SKM-1 treated with dmso at 0.1 percent for 144 hours (cell line): Measurements from ENCODE around the gene MED13L.
"Not testable (repeated sequence)": the region's sequence is repeated elsewhere in the genome, so short reads cannot be mapped to it uniquely, and the experiment has no call there.

Experiments used
- DNase-seq: peaks from one replicate; lab custom pipeline; 2025; ENCODE audit not compliant: unreplicated experiment; lab: John Stamatoyannopoulos, UW

Gene MED13L

DNA sequence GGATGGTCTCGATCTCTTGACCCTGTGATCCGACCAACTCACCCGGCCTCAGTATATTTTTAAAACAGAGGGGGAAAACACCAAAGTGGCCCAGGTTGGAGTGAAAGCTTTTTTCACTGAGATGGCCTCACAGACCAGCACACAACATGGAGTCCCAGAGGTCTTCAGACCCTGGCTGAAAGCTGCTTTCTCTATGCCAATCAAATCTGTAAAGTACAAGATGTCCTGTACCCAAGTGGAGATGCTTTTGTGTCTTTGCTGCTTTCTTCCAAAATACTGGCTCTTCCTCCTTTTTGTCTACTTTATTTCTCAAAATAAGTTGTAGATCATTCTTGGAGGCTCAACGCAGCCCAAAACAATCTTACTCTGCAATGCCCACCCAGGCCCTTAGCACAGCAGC, 214.8 kb downstream of the MED13L start:
- DNase-seq: no peak

DNA sequence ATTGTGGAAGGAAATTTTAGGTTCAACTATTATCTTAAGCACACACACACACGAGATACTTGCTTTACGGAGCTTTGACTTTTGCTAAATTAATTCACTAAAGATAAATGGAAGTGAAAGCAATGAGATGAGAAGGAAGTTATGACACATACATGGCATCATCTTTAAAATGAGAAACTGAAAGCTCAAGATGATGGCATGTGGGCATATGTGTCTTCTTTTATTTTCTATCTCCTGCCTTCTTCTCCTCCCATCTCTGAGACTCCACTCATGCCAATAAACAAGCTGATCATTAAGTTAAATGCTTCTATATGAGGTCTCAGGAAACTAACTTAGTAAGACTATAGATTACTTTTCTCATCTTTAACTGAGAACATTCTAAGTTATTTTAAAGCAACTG, 216.7 kb downstream of the MED13L start:
- no peak for DNase-seq

DNA sequence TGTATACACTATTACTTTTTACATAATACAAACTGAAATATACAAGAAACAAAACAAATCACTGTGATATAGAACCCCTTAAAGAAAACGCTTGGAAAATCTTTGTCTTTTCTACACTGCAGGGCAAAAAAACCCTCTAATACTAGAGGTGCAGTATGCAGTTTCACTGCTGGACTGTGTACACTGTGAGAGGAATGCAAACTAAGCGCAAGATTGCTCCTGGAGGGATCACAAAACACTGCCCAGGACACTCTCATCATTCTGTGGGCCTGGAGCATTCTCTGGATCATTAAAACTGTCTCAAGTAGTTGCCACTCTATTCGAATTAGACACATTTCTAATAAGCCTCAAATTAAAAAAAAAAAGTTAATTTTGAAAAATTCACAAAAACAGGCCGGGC, 217.6 kb downstream of the MED13L start:
- no peak for DNase-seq

DNA sequence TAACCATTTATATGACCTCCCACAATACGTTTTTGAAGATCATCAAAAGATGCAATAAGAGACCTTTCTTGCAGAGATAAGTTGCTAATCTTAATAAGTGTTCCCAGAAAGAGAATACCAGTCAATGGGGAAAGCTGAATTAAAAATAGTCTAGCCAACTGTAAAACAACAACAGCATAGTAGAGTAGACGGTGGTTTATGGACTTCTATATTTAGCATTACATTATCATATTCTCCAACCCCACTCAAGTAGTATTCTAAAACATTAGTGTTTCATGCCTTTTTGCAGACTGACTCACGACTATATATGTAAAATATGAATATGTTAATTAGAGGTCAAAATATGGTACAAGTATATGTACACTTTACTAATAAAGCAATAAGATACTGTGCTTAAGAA, 218.9 kb downstream of the MED13L start:
- no peak for DNase-seq

DNA sequence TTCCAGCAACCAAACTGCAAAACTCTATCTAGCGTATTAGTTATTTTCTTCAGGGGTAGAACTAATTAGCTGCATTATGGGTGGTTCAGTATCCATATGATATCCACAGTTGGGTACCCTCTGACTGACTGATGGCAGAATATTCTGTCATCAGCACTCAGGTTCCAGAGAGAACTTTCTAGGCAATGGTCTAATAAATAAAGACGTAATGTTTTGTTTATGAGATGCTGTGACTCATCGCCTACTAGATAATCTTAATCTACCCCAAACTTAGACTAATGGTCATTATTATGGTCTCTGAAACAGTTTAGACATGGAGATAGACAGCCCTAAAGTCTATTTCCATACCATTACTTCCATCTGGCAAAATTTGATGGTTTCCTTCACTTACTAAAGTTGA, 220.1 kb downstream of the MED13L start:
- DNase-seq: no peak

DNA sequence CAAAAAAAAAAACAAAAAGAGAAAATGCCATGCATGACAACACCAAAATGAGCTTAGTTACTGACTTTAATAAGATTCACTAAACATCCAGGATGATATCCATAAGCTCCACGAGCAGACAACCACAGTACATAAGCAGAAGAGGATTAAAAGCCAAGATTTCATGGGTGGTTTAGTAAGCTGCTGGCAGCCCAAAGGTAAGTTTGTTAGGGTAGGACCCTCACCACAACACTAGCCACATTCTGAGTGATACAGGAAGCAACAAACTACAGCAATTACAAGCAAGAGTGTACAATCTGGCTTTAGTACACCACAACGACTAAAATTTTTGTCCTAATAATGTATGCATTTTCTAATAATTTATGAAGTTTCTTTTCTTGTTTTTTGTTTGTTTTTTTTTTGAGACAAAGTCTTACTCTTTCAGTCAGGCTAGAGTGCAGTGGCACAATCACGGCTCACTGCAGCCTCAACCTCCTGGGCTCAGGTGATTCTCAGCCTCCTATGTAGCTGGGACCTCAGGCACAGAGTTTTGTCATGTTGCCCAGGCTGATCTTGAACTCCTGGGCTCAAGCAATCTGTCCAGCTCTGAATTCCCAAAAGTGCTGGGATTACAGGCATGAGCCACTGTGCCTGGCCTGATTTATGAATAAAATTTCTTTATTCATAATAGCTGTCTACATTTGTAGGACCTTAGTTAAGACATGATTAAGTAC, 221.4 kb downstream of the MED13L start:
- no peak for DNase-seq

DNA sequence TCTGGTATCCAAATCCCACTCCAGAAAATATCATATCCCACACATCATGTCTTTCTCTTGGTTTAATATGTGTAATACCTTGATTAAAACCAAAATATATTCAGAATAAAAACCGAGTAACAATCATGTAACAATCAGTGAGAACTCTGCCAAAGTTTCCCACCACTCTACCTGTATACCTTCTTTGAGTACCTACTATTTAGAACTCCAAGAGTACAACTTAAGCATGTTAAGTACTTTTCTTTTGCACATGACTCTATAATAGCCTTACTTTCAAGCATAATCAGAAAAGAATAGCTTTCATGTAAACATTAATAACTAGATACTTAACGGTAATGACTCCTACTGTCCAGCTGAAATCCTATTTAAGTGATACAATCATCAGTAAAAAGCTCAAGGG, 223.2 kb downstream of the MED13L start:
- DNase-seq: no peak

DNA sequence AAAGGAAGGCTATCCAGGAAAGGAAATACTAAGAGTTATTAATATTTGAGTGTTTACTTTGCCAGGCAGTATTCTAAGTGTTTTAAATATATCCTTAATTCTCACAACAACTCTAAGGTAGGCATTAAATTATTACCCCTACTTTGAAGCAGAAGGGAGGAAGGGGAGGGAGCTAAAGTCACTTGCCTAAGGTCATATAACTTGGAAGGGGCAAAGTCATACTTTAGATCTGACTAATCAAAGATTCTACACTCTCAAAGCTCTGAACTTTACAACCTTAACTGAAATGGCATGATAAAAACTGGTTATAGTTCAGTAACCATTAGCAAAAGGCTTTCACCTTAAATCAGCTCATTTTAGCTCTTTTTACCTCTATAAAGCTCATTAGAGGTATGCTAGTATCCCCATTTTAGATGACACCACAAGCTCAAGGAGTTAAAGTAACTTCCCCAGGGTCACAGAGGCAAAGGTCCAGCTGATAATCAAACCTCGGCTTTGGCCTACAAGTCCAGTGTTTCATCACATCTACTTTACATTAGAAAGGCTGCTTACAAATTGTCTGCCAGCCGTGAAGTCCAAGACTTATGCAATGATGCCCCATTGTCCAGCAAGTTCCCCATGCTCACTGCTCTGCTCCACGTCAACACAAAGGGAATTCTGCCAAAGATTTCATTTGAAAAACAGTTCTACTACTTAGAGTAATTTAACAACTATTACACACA, 223.9 kb downstream of the MED13L start:
- no peak for DNase-seq

DNA sequence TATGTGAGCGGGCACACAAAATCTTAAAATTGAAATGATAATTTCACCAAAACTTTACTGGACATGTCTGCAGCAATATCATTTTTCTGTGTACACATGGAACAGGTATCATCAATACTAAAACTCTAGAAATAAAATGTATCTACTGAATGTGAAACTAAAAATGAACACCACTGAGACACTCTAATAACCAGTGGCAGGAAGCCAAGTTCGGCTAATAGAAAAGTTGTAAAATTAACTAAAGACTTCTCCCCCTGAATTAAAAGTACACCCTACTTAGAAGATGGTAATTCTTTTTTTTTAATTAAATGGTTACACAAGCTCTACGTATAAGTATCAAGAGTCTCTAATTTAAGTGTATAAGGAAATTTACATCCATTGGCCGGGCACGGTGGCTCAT, 227.2 kb downstream of the MED13L start:
- DNase-seq: no peak

DNA sequence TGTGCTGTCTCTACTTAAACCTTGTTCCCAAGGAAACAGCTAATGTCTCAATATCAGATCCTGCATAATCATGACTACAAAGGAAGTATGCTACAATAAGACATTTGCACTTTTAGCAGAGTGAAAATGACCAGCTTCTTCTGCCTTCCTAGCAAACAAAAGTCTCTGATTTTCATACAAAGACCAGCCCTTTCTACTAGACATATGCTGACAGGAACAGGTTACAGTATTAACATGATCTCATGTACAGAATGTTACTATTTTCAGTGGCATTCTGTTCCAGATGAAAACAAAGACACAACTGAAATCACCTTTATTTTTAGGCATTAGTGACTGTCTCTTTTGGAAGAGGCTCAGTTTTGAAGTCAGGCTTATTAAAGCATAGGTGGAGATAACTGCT, 228.6 kb downstream of the MED13L start:
- no peak for DNase-seq

DNA sequence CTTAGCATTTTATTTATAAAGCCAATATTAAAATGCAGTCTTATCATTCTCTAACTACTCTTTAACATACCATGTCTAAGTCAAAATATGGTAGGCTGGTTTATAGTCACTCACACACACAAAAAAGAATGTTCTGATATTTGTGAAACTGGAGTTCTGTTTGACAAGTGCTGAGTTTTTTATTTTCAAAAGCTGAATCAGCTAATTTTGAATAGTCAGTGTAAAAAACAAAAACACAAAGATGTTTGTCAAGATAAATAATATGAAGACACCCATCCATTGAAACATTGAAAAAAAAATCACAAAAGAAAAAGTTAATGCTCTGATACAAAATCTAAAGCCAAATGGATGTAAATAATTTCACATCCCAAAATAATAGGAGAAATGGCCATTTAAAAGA, 231.5 kb downstream of the MED13L start:
- DNase-seq: no peak

DNA sequence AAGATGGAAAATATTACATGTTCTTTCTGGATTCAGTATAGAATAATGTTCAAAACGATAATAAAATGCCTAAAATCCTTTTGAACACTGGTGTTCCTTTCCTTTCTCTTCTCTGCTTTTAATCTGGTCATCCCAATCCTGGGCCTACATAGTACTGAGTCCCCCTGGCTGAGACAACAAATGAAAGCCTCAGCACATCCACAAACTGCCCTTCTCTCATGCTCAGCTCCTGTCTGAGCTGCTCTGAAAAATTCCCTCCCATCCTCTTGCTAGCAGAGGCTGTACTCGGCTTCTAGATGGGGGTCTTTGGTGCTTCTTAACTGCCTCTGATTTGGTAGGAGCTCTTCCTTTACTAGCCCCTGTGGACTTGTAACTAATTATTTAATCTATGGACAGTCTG, 232.3 kb downstream of the MED13L start:
- no peak for DNase-seq

DNA sequence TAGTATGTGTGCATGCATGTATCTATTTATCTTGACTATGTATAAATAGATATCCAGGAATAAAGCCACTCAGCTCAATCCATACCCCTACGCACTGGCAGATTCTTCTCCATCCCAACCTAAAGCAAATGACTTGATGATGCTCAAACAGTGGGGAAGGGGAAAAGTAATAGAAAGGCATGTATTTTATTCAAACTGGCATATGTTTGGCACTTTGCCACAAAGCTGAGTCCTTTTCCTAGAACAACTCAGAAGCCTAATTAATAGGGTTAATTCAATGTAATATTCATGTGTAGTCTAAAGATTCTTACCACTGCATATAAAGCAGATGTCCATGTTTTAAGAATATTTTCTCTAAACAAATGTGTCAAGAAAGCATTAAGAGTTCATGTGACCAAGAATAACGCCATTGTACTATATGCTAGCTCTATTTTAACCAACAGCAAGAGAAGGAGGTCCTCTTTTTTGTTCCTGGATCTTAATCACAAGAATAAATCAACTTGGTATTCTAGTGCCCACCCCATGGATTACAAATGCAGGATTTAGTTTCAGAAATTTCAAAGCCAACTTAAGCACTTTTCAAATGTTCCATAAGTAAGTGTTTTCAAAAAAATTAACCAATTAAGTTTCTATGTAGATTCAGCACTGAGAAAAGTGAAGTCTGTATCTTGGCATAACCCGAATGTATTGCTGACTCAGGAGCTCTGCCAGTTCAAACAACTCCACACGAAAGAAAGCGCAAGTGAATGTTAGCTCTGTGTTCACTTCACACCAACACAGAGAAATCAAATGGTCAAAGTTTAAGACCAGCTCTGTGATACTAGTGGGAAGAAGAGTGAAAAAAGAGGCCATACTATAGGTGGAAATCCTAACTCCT, 233.6 kb downstream of the MED13L start:
- DNase-seq: no peak

DNA sequence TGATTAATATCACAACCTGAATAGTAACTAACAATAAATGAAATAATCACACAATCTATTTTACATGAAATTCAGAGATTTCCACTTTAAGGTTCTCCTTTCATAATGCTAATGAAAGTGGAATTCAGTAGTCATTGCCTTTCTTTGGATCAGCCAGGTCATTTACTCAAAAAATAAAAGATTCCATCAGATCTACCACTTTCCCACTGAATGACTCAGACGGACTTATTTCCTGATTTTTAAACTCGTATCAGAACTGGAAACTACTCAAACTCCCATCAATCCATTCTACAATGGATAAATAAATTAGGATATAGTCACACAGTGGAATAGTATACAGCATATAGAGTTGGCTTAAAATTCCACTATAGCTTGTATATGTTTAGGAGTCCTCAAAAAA, 237.1 kb downstream of the MED13L start:
- no peak for DNase-seq

DNA sequence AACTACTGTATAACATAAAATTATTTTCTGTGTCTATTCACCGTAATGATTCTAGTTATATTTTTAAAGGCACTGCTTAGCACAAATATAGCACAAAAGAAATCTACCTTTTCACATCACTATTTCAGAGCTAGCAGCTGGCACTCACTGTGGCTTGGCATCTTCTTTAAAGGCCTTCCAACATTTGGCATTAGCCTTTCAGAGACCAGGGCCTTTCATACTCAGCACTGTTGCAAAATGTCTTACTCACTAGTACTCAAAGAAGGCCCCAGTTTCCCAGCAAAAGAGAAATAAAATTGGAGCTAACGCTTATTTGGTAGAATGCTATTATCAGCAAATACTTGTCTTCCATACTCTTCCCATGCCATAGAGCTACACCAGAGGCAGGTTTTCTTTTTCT, 238.4 kb downstream of the MED13L start:
- DNase-seq: no peak

DNA sequence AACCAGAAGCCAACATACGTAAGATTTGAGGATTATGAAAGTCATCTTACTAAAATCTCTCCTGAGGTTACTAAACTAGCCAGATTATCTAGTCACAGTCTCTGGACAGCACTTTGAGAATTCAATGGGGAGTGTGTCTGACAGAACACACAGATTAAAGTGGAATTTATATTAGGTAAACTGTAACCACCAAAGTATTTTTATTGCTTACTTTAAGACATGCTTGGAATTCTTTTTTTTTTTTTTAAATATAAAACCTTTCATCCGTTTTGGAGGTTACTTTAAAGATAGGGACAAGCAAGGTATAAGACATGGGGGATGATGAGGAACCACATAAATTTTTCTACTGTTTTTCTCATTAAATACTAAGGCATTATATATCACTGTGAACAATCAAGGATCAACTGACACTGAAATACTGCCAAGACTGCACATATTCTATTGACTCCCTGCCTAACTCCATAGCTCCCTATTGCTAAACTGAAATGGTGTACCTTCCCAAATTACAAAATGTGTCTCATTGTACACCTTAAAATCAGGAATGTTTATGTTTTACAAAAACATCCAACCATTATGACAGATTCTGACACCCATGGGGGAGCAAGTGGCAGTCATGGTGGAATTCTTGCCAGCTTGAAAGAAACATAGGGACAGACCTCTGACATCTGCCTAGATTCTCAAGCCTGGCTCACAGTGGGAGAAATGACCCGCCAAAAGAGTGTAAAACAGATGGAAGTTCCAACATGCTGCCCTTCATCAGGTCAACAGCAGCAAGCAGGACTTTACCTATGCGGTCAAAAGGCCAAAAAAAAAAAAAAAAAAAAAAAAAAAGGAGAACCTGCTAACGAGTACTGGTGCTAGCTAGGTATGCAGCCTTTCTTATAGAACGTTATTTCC, 239.3 kb downstream of the MED13L start:
- no peak for DNase-seq

DNA sequence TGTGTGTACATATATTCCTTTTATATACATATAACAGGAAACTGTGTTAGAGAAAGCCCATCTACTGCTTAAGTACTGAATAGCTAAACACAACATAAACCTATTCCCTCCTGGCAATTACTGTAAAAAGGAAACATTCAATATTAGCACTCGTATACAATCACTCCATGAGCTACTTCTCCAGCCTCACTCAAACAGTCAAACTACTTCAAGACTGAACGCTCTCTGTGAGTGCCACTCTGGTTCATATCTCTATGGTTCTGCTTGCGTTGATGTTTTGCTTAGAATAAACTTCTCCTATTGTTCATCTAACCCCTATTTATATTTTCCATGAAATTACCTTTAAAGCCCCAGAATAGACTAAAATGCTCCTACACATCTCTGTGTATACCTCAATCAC, 243.7 kb downstream of the MED13L start:
- DNase-seq: no peak

DNA sequence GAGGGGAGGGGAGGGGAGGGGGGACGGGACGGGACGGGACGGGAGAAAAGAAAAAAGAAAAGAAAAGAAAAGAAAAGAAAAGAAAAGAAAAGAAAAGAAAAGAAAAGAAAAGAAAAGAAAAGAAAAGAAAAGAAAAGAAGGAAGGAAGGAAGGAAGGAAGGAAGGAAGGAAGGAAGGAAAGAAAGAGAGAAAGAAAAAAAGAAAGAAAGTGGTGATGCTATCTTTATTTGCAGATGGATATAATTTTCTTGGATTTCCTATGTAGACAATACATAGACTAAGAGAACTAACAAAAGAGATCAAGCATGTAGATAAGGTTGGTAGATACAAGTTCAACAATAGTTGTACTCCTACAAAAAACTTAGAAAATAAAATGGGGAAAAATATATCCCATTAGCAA, 245.9 kb downstream of the MED13L start:
- not testable (repeated sequence) for DNase-seq

DNA sequence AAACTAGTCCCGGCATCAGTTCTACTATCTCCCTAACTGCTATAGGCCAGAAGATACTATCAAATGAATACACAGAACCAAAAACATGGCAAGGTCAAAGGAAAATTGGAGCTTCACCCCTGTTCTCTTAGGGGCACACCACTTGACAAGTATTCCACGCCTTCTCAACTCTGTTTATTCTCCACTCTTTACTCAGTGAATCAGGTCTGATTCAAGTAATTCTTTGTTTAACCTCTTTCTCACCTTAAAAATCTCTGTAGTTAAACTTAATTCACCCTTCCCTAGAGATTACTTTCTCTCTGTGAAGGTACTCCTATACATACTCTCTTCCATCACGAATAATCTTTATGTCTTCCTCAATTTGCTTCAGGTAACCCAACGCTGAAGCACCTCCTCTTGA, 248.9 kb downstream of the MED13L start:
- no peak for DNase-seq

DNA sequence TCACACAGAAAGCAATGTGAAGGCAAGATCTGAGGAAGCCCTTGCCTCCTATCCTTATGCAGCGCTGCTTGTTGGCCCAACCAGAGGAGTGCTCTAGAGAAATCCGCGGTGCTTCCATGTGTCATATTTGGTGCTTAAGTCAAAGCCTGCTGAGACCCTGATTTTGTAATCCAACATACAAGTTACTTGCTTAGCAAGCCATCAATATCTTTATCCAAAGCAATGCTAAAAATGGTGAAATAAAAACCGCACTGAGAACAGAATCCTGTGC, 250.0 kb downstream of the MED13L start:
- DNase-seq: no peak
